HG03575 (cell line): ENCODE data around the gene PRCC.
A peak's percentile ranks its signal among the peaks of the same experiment; 100 is the strongest.
"Not testable (repeated sequence)": the region's sequence is repeated elsewhere in the genome, so short reads cannot be mapped to it uniquely, and the experiment has no call there.

Source experiments
- ATAC-seq: cut with Tn5 transposase; IDR thresholded peaks from one replicate; pipeline ENCODE4 v1.9.1; 2021; ENCODE audit not compliant: unreplicated experiment, insufficient number of reproducible peaks, low FRiP score; ENCODE audit errors: extremely low read depth

PRCC gene

GRCh38 chr1:156755527-156755950, 11.8 kb upstream of the PRCC start:
- ATAC-seq = no peak

- ATAC-seq = no peak
Measured at GRCh38 chr1:156756355-156756754, 11.0 kb upstream of the PRCC start.

DNA sequence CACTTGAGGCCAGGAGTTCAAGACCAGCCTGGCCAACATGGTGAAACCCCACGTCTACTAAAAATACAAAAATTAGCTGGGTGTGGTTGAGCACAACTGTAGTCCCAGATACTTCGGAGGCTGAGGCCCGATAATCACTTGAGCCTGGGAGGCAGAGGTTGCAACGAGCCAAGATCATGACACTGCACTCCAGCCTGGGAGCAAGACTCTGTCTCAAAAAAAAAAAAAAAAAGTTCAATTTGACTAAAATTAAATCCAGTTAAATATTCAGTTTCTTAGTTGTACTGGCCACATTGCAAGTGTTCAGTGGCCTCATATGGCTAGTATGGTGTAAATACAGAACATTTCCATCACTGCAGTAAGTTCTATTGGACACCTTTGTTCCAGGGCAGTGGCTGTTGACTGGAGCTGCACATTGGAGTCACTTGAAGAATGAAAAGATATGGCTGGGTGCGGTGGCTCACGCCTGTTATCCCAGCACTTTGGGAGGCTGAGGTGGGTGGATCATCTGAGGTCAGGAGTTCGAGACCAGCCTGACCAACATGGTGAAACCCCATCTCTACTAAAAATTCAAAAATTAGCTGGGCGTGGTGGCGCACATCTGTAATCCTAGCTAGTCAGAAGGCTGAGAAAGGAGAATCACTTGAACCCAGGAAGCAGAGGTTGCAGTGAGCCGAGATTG, 9.6 kb upstream of the PRCC start:
- ATAC-seq = not testable (repeated sequence)

DNA sequence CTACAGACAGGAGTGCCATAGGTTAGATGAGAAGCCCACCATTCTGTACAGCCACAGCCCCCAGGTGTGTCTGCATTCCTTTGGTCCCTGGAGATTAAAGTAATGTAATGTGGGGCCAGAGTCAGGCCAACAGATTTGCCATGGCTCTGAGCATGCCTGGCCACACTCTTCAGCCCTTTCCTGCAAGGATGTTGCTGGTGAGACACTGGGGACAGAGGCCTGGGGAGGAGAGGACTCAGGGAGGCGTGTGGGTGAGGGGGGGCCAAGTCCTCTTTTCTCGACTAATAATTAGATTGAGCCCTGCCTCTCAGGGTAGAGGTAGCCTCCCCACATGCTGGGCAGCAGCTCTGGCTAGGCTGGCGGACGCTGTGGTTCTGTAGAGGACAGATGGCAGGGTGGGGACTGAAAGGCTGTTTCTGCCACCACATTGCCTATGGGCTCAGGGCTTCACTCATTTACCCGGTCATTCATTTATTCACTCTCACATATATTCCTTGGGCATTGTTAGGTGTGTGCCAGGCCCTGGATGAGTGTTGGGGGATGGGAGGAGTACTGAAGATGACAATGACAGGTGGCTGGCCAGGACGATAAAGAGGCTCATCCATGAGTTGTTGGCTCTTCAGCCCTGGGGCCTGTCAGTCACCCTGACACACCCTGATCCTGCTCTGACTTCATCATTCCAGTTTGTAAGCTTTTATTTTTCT, 7.1 kb upstream of the PRCC start:
- ATAC-seq = no peak

DNA sequence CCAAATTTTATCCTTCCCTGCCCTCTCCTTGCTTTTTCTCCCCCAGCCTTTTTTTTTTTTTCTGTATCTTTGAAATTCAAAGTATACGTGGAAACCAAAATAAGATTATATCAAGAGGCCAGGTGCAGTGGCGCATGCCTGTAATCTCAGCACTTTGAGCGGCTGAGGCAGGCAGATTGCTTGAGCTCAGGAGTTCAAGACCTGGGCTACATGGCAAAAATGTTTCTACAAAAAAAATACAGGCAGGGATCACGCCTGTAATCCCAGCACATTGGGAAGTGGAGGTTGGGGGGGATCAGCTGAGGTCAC, 6.6 kb upstream of the PRCC start:
- ATAC-seq = no peak

DNA sequence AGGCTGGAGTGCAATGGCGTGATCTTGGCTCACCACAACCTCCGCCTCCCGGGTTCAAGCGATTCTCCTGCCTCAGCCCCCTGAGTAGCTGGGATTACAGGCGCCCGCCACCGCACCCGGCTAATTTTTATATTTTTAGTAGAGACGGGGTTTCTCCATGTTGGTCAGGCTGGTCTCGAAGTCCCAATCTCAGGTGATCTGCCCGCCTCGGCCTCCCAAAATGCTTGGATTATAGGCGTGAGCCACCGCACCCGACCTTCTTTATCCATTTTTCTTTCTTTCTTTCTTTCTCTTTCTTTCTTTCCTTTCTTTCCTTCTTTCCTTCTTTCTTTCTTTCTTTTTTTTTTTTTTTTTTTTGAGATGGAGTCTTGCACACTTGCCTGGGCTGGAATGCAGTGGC, 2.2 kb upstream of the PRCC start:
- ATAC-seq = not testable (repeated sequence)

DNA sequence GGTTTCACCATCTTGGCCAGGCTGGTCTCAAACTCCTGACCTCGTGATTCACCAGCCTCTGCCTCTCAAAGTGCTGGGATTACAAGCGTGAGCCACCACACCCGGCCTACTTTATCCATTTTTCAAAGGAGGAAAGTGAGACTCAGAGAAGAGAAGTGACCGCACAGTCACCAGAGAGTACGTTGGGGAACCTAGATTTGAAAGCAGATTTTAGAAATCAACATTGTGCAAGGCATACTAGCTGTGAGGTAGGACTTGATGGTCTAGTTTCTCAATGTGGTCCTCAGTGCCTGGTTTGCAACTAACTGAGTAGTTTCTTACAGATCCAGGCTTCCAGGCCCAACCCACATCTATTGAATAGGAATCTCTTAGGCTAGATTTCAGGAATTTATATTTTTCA, 1.7 kb upstream of the PRCC start:
- ATAC-seq = no peak

- peak; percentile 8 for ATAC-seq
Measured at GRCh38 chr1:156766298-156767100, 836 bp upstream of the PRCC start.

DNA sequence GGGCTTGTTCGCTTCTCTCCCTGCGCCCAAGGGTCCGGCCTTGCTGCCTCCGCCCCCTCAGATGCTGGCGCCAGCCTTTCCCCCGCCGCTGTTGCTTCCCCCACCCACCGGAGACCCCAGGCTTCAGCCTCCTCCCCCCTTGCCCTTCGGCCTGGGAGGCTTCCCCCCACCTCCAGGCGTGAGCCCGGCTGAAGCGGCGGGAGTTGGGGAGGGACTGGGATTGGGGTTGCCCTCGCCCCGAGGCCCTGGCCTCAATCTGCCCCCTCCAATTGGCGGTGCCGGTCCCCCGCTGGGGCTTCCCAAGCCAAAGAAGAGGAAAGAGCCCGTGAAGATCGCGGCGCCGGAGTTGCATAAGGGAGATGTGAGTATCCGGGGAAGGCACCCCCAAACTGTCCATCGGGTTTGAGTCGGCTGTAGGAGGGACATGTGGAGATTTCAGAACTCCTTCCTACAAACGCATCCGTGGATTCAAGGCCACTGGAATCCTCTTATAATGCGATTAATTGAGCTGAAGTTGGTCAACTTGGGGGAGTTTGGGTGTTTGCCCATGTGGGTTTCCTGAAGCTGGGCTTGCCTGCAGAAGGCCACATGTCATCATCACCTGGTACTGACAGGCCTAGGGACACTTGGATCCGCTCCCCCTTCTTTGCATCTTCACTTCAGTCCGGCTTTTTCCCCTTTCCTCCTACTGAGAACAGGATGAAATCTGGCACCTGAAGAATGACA, 707 bp downstream of the PRCC start:
- ATAC-seq = no peak

GRCh38 chr1:156768610-156769295, 1.4 kb downstream of the PRCC start:
- ATAC-seq = no peak

DNA sequence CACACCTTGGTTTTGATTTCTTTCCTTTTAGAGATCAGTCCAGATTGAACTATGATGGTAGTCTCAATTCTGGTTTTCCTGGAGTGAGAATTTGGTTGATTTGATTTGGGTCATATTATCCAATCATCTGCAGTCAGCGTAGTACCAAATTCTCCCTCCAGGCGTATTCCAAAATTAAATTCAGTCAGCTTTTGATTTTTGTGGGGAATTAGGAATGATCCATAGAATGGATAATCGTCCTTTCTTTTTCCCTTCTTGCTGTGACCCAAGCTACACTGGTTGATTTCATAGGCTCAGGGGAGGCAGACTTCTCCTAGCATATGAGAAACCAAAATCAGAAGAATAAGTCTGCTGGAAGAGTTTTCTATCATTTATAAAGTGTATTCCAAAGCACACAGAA, 4.9 kb downstream of the PRCC start:
- no peak for ATAC-seq

- no peak for ATAC-seq
Measured at GRCh38 chr1:156772728-156773497, 5.6 kb downstream of the PRCC start.

DNA sequence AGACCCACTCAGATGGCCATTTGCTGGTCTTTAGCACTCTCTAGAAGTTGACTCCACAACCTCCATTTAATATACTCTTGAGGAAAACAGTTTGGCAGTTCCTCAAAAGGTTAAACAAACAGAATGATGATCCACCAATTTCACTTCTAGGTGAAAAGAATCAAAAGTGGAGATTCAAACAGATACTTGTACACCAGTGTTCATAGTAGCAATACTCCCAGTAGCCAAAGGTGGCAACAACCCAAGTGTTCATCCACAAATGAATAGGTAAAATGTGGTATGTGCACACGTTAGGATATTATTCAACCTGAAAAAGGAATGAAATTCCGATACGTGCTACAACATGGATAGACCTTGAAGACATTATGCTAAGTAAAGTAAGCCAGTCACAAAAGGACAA, 6.3 kb downstream of the PRCC start:
- no peak for ATAC-seq

- ATAC-seq = no peak
Measured at GRCh38 chr1:156775799-156776198, 8.5 kb downstream of the PRCC start.

- no peak for ATAC-seq
Measured at GRCh38 chr1:156776942-156777341, 9.6 kb downstream of the PRCC start.

DNA sequence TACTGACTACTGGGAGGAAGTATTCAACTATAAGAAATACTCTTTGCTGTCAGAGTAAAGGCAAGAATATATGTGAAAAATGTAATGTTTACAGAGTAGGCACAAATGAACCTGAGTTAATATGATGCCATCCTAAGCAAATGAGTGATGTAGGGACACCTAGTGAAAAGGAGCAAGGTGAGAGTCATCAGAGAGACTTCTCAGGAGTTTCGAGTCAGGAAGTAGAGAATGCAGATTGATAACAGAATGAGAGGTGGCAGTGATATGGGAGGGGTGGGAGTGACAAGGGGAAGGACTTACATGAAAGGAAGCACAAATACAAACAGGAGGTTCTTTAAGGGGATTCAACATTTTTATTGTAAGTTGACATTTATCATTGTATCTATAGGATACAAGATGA, 10.2 kb downstream of the PRCC start:
- ATAC-seq = no peak

DNA sequence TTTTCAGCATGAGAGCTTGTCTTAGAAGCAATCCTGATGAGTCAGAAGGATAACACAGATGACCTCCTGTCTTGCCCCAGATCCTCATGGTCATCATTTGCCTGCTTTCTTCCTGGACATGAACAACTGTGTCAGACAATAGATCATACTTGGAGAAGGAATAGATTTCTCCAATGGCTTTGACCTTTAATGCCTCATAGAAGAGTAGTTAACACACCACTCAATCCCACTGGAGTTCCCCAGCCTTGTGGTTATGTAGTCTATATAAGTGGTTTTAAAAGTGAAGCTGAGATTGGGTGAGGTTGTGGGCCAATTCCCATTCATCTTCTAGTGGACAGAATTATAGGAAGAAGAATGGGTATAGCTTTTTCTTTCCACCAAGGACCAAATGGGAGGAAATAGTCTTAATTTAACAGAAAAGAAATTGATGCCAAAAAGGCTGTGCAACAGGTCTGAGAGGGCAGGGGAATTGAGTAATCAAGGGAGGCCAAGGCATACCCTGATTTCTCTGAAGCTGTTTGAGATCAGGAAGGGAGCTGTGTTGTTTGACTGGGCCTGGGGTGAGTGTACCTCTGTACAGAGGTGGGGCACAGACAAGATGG, 14.4 kb downstream of the PRCC start:
- ATAC-seq = no peak

- ATAC-seq = no peak
Measured at GRCh38 chr1:156785458-156785857, 18.1 kb downstream of the PRCC start.
